GM18526 (cell line): ENCODE data around the gene MDK.

ENCODE experiments used
- POLR2A ChIP-seq: IDR thresholded peaks from 3 replicates; pipeline ENCODE4 v1.6.1; 2011; ENCODE audit not compliant: insufficient read length; ENCODE audit errors: extremely low read depth

MDK gene

GRCh38 chr11:46343520-46343919 lies 37.9 kb upstream of the MDK start:
- TF ChIP-seq POLR2A = no peak

- no peak for TF ChIP-seq POLR2A
Measured at GRCh38 chr11:46345131-46345597, 36.3 kb upstream of the MDK start.

GRCh38 chr11:46345881-46346484 lies 35.5 kb upstream of the MDK start:
- no peak for TF ChIP-seq POLR2A

DNA sequence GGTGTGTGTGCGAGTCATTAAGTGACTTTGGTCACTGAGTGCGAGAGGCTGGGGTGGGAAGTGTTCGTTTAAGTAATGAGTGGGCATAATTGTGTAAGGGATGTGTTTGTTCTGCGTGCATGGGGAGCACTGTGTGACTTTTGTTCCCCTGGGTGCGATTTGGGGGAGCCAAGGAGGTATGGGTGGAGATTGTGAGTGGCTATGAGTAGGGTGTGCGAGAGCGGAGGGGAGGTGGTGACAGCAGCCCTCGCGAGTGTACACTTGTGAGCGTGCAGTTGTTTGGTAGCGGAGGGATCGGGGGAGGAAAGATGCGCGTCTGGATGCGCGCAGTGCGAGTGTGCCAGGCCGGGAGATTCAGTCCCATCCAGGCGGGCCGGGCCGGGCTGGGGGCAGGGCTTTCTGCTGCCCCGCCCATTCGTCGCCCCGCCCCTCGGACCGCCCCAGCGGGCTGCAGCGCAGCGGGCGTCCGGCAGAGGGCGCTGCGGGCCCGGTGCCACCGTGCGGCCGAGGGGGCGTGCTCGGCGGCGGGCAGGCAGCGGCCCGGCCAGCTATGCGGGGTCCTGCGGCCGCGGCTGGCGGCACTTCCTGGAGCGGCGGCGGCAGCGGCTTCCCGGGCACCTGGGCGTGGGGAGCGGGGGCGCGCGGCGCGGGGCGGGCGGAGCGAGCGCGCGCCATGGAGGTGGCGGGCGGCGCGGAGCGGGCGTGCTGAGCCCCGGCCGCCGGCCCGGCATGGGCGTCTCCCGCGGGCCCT lies 34.4 kb upstream of the MDK start, which contains the start of gene DGKZ:
DGKZ (plus strand) TSS at position 578 of the 751 bp plus-strand sequence. CDS start 197 bp downstream, outside the sequence.
- TF ChIP-seq POLR2A = peak; percentile 33

- no peak for TF ChIP-seq POLR2A
Measured at GRCh38 chr11:46347637-46348311, 33.7 kb upstream of the MDK start.

GRCh38 chr11:46348566-46349401 lies 32.7 kb upstream of the MDK start:
- TF ChIP-seq POLR2A = no peak

- no peak for TF ChIP-seq POLR2A
Measured at GRCh38 chr11:46350695-46351094, 30.8 kb upstream of the MDK start.

DNA sequence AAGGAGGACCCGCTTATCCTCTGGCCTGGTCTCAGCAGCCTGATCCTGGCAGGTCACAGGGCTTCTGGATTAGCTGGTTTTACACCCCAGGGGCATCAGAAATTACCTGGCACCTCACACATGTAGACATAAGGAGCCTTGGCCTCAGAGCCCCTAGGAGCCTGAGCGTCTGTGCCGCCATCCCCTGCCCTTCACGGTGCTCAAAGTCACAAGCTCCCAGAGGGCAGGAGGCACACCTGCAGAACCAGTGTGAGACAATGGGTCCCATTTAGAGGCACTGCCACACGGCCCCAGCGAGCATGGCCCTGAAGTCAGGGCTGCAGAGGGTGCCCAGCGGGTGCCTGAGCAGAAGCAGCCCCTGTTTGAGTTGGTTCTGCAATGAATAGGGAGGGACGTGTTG lies 30.3 kb upstream of the MDK start:
- TF ChIP-seq POLR2A = no peak

DNA sequence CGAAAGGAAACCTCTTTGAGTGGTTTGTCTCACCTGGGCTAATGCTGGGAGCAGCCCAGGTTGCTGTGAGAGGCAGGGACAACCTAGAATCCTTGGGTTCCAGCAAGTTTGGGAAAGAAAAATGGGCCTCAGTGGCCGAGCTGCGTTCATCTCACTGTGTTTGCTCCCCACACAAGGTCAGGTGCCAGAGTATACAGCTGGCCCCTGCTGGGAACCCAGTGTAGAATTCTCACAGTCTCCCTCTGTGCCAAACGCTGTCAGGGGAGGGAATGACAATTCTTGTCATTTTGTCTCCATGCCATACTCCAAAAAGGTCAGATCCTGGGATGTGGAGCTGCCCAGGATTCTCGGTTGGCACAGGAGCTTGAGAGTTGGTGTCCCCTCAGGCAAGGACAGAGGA lies 29.9 kb upstream of the MDK start:
- no peak for TF ChIP-seq POLR2A

DNA sequence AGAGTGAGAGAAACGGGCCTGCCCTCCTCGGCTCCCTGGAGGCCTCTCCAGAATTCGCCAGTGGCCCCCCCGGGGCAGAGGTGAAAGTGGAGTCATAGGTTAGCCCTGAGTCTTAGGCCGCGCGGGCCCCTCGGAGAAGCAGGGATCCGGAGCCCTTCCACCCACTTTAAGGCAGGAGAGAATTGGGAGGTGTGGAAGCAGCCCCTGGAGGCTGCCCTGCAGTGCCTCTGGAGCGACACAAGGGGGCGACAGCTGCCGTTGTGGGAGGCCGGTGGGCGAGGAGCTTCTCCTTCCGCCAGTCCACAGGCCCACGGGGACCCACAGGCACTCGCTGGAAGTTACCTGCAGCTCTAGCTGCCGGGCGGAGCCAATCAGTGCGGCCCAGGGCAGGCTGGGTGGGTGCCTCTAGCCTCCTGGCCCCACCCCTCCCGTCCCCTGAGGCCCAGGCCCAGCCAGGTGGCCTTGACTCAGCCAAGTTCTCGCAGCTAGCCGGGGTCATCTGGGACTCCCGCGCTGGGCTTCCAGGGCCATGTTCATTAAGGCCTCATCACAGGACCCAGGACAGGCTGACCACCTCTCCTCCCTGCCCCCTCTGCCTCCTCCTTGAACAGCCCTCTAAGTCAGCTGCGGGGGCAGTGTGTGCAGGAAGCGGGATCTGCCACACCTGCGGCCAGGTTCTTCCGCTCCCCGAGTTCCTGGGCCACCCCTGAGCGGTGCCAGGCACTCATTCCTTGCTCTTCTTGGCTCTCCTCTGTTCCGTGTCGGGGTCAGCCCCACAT lies 29.2 kb upstream of the MDK start:
- TF ChIP-seq POLR2A = no peak

DNA sequence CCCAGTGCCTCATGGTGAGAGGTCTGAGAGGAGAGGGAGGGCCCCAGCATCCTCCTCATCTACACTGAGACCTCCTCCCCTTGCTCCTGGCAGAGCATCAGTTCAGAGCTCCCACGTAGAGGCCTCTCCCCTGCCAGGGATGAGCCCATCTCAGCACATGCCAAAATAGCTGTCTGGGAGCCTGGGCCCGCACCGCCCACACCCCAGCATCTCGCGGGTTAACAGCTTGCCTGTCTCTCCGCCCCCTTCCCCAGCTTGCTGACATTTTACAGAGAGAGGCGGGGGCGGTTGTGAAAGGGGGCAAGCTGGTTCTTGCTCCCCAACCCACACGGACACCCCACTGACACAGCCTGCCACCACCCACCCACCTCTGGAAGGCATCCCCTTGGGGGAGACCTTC lies 27.8 kb upstream of the MDK start:
- TF ChIP-seq POLR2A = no peak

DNA sequence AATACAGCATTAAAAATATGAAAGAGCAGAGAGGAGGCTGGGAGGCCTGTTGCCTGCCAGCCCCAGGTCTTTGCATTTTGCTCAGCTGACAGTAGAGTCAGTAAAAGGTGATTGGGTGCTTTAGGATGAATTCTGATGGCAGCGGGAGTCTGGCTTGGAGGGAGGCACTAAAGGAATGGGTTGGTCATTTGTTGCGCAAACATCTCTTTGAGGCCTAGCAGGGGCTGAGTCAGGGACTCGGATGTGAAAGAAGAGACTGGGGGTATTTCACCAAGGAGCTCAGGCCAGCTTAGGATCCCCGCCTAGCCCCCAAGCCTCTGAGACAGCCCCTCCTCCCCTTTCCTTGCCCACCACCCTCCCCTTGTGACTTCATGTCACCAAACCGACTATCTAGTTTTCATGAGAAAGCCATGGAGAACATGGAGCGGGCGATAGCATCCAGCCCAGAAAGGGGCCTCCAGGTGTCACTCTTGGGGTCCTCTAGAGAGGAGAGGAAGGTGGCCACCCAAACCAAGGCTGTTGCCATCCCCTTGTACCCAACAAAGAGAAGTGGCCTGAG lies 24.5 kb upstream of the MDK start:
- no peak for TF ChIP-seq POLR2A

GRCh38 chr11:46357483-46357936 lies 24.0 kb upstream of the MDK start:
- no peak for TF ChIP-seq POLR2A

- no peak for TF ChIP-seq POLR2A
Measured at GRCh38 chr11:46359953-46360352, 21.5 kb upstream of the MDK start.
